Sigmoid colon (tissue), 3 donors: ENCODE measurements around the gene PPFIBP2.

ENCODE experiments used
- CTCF ChIP-seq, 4 experiments: fragments of 450-650 bp in 3 of 4; fragments of 200-600 bp in 1 of 4; IDR thresholded peaks; one replicate each; pipeline ENCODE4 v1.5.1; 2016 to 2019; ENCODE audit warnings: antibody characterized with exemption in 4 of 4, mild to moderate bottlenecking in 3 of 4, moderate library complexity in 2 of 4
- POLR2A ChIP-seq, 2 donors: fragments of 450-650 bp; IDR thresholded peaks; one replicate each; pipeline ENCODE4 v1.6.1; 2016; ENCODE audit warnings: antibody characterized with exemption in 2 of 2, mild to moderate bottlenecking in 2 of 2, moderate library complexity in 2 of 2

GRCh38 chr11:7585816-7586215 lies 72.0 kb downstream of the PPFIBP2 start:
- TF ChIP-seq CTCF (IDR thresholded peaks at IDR 0.05) (no peak), POLR2A (IDR thresholded peaks at IDR 0.05) (no peak)
